ENCODE measurements around the gene PDCD4. TPM values are rescaled to one million over a fixed set of nuclear protein-coding genes. Genes with fewer than 3 reads are reported as not detected.

PDCD4 gene
- total RNA-seq, 1 experiment from 2014 or later = 63.0 TPM

GRCh38 chr10:110859973-110860376 lies 11.8 kb upstream of the PDCD4 start:
- no TSS peak for BruUV-seq (replicated peaks)
- H2AFZ ChIP-seq (ENCODE audit: low read depth, low read length, poor library complexity, severe bottlenecking) = no peak overlapping the region
- DNase-seq (ENCODE audit: low read depth, low spot score) = no peak
- intact Hi-C loops (cut with micrococcal nuclease) = no loop called here
- H3K79me2 ChIP-seq (ENCODE audit: insufficient read depth, low read length) = no peaks in the 10 kb centered on the region
- H3K9me2 ChIP-seq (ENCODE audit: insufficient read depth) = no peaks in the 10 kb centered on the region
- ATAC-seq = no peak
- ChIA-PET POLR2A (no interaction called here), CTCF (interaction anchor here (1.1 to 1.2 kb wide), 2 partner anchors 11 to 251 kb away, joined by 3 read pairs; partner anchors contain the start of gene PDCD4), RAD21 (ENCODE audit: low non-redundant PET in 1 of 2, low total read pairs in 2 of 2, uncharacterized antibody in 2 of 2, unreplicated experiment in 2 of 2) (no interaction called here)
- H4K20me1 ChIP-seq (ENCODE audit: insufficient read depth) = no peaks in the 10 kb centered on the region
- no peak overlapping the region for H3K9ac ChIP-seq (ENCODE audit: low read length)
- H3K4me2 ChIP-seq (ENCODE audit: low read length) = no peak overlapping the region
- no peak overlapping the region for H3K4me3 ChIP-seq (replicated peaks in 1 of 2; ENCODE audit: low read depth in 1 of 2, low read length in 2 of 2)
- H3K27ac ChIP-seq (ENCODE audit: low read depth, low read length) = no peak overlapping the region
- H3K9me3 ChIP-seq (ENCODE audit: control insufficient read depth in 1 of 2, insufficient read depth in 1 of 2, low read depth in 1 of 2, low read length in 2 of 2) = no peaks in the 10 kb centered on the region
- peaks cover 0 to 5% of the 10 kb centered on the region in 2 experiments; a peak in 2 of 4 replicates for H3K4me1 ChIP-seq (ENCODE audit: control insufficient read depth in 1 of 2, insufficient read depth in 2 of 2, low read length in 2 of 2)
- no peaks in the 10 kb centered on the region for H3K27me3 ChIP-seq (ENCODE audit: insufficient read depth, low read length)
- no peak for TF ChIP-seq EGR1 (IDR thresholded peaks at IDR 0.05; ENCODE audit: low read depth)
- no peak for TF ChIP-seq ELF1 (IDR thresholded peaks at IDR 0.05; ENCODE audit: borderline replicate concordance, low read depth)
- TF ChIP-seq ATF3 (IDR thresholded peaks at IDR 0.05) = no peak
- TF ChIP-seq JUND (IDR thresholded peaks at IDR 0.05) = no peak
- no peak for TF ChIP-seq ZNF274 (IDR thresholded peaks at IDR 0.05; ENCODE audit: low read depth, low read length)
- TF ChIP-seq ZBTB33 (IDR thresholded peaks at IDR 0.05; ENCODE audit: extremely low read depth, insufficient replicate concordance, low read length) = no peak
- no peak for TF ChIP-seq ZFX (IDR thresholded peaks at IDR 0.05)
- H3K36me3 ChIP-seq (ENCODE audit: control insufficient read depth in 1 of 2, insufficient read depth in 2 of 2, low read length in 2 of 2) = no peaks in the 10 kb centered on the region

Data from HCT116 (cell line).